K562 (cell line): Measurements from ENCODE around the gene DOP1B. TPM values are rescaled to one million over a fixed set of nuclear protein-coding genes. Genes with fewer than 3 reads are reported as not detected.

Experiments used
- BMI1 ChIP-seq: fragments of 150-350 bp; IDR thresholded peaks from 2 replicates; pipeline ENCODE4 v1.6.1; 2014; ENCODE audit warnings: low read length
- FOXP1 ChIP-seq: sonication (generic); formaldehyde crosslinking; IDR thresholded peaks from 2 replicates; pipeline ENCODE4 v1.8.0; 2022; ENCODE audit warnings: mild to moderate bottlenecking, missing genetic modification reagents
- NFE2 ChIP-seq: IDR thresholded peaks from 2 replicates; pipeline ENCODE4 v1.6.1; 2014; ENCODE audit warnings: antibody characterized with exemption, low read depth
- OTX1 ChIP-seq: fragments of 450-650 bp; formaldehyde crosslinking; IDR thresholded peaks from 2 replicates; pipeline ENCODE4 v1.4.0; 2022; ENCODE audit warnings: mild to moderate bottlenecking
- PRMT5 ChIP-seq: sonication (generic); formaldehyde crosslinking; IDR thresholded peaks from 2 replicates; pipeline ENCODE4 v1.5.0; 2020; ENCODE audit warnings: missing genetic modification reagents
- PTRF ChIP-seq: fragments of 450-650 bp; IDR thresholded peaks from 2 replicates; pipeline ENCODE4 v1.6.1; 2016; ENCODE audit warnings: mild to moderate bottlenecking, missing genetic modification characterization, missing compliant biosample characterization
- RBM14 ChIP-seq: fragments of 200-400 bp; formaldehyde crosslinking; IDR thresholded peaks from 2 replicates; pipeline ENCODE4 v1.6.1; 2018; ENCODE audit warnings: low read depth, mild to moderate bottlenecking, low read length, moderate library complexity, borderline replicate concordance; ENCODE audit not compliant: insufficient read depth
- RBM34 ChIP-seq: fragments of 200-400 bp; formaldehyde crosslinking; IDR thresholded peaks from 2 replicates; pipeline ENCODE4 v1.6.1; 2018; ENCODE audit warnings: low read length, borderline replicate concordance; ENCODE audit not compliant: insufficient read depth
- RNF219 ChIP-seq: fragments of 250-450 bp; sonication (Bioruptor Pico); IDR thresholded peaks from 2 replicates; pipeline ENCODE4 v1.5.0; 2022; ENCODE audit warnings: mild to moderate bottlenecking
- SMARCC2 ChIP-seq: fragments of 450-650 bp; IDR thresholded peaks from 2 replicates; pipeline ENCODE4 v1.6.1; 2017; ENCODE audit warnings: antibody characterized with exemption, moderate library complexity, mild to moderate bottlenecking, low read depth
- TAF15 ChIP-seq: fragments of 200-400 bp; formaldehyde crosslinking; IDR thresholded peaks from 2 replicates; pipeline ENCODE4 v1.6.1; 2017; ENCODE audit warnings: mild to moderate bottlenecking, low read depth, low read length, moderate library complexity
- TOE1 ChIP-seq, 2 experiments: fragments of 450-650 bp in 1 of 2; sonication (generic) in 1 of 2; formaldehyde crosslinking in 1 of 2; IDR thresholded peaks; 2 replicates each; pipeline versions ENCODE4 v1.7.1 to v1.8.0; 2016 to 2022; ENCODE audit warnings: borderline replicate concordance in 2 of 2, mild to moderate bottlenecking in 2 of 2, antibody characterized with exemption in 1 of 2, inconsistent platforms in 1 of 2, low read depth in 1 of 2, missing genetic modification reagents in 1 of 2, moderate library complexity in 1 of 2
- ZNF184 ChIP-seq: sonication (generic); formaldehyde crosslinking; IDR thresholded peaks from 2 replicates; pipeline ENCODE4 v1.5.0; 2020; ENCODE audit warnings: missing genetic modification reagents
- ZNF408 ChIP-seq: fragments of 250-450 bp; sonication (Bioruptor Pico); IDR thresholded peaks from 2 replicates; pipeline ENCODE4 v1.4.0; 2020; ENCODE audit warnings: low read depth, mild to moderate bottlenecking, moderate library complexity
- ZNF584 ChIP-seq: fragments of 200-800 bp; sonication (Bioruptor generic); IDR thresholded peaks from 2 replicates; pipeline ENCODE4 v1.6.1; 2016; ENCODE audit warnings: low read depth, mild to moderate bottlenecking, missing genetic modification characterization, missing compliant biosample characterization
- ZNF717 ChIP-seq: fragments of 250-450 bp; sonication (Bioruptor Pico); IDR thresholded peaks from 2 replicates; pipeline ENCODE4 v1.5.0; 2021
- ZNF780A ChIP-seq: fragments of 250-450 bp; sonication (Bioruptor Pico); IDR thresholded peaks from 2 replicates; pipeline ENCODE4 v1.5.0; 2021; ENCODE audit warnings: mild to moderate bottlenecking
- polyA plus RNA-seq, 8 experiments: library from polyadenylated mRNA; depleted of rRNA in 4 of 8; stranded (reverse) in 5 of 8; unstranded in 3 of 8; fragments of >200 nt; fragmentation: Nextera tagmentation in 2 of 8; fragmentation: Illumina TruSeq in 1 of 8; extraction: Ambion mirVana in 2 of 8; extraction: Trizol in 1 of 8; gene quantifications; 2 replicates each; pipeline versions ENCODE4 v1.2.1 to v1.2.3, GENCODE V29; 2011 to 2014; ENCODE audit warnings: inconsistent platforms in 1 of 8, missing spikeins in 1 of 8
- total RNA-seq, 7 experiments: library from RNA; depleted of rRNA in 6 of 7; stranded (reverse); fragments of >200 nt in 6 of 7; fragmentation: Illumina TruSeq in 2 of 7; extraction: Trizol in 2 of 7; gene quantifications; 2 replicates each; pipeline versions ENCODE4 v1.2.1 to v1.2.3, GENCODE V29; 2011 to 2021; ENCODE audit warnings: low replicate concordance in 1 of 7
- TF ChIP-seq, protein P1 (sequence below), 3 experiments: IDR thresholded peaks in 2 of 3; conservative IDR thresholded peaks in 1 of 3; 2 replicates each; pipeline ENCODE4 v1.5.1; 2011 to 2012; ENCODE audit warnings: low read length in 3 of 3, mild to moderate bottlenecking in 3 of 3, control low read depth in 2 of 3, improper control_type of control experiment in 1 of 3, inconsistent platforms in 1 of 3, low read depth in 1 of 3, mixed read lengths in 1 of 3, moderate library complexity in 1 of 3; ENCODE audit not compliant: insufficient read depth in 2 of 3
- TF ChIP-seq, protein P2 (sequence below): sonication (generic); formaldehyde crosslinking; IDR thresholded peaks from 2 replicates; pipeline ENCODE4 v1.8.0; 2022; ENCODE audit warnings: mild to moderate bottlenecking, missing genetic modification reagents

DOP1B gene
- total and polyA plus RNA-seq, 9 of the 15 experiments (the other 6 are each of a cell fraction or from before 2014, with no cell fraction given) = 0.04 to 2.2 (median 0.68) TPM

- TF ChIP-seq, protein P1, sequence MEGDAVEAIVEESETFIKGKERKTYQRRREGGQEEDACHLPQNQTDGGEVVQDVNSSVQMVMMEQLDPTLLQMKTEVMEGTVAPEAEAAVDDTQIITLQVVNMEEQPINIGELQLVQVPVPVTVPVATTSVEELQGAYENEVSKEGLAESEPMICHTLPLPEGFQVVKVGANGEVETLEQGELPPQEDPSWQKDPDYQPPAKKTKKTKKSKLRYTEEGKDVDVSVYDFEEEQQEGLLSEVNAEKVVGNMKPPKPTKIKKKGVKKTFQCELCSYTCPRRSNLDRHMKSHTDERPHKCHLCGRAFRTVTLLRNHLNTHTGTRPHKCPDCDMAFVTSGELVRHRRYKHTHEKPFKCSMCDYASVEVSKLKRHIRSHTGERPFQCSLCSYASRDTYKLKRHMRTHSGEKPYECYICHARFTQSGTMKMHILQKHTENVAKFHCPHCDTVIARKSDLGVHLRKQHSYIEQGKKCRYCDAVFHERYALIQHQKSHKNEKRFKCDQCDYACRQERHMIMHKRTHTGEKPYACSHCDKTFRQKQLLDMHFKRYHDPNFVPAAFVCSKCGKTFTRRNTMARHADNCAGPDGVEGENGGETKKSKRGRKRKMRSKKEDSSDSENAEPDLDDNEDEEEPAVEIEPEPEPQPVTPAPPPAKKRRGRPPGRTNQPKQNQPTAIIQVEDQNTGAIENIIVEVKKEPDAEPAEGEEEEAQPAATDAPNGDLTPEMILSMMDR (IDR thresholded peaks at IDR 0.05 in 2 of 3, conservative IDR thresholded peaks at IDR 0.05 in 1 of 3; ENCODE audit: insufficient read depth in 2 of 3, low read depth in 1 of 3, low read length in 3 of 3) = no peak
- TF ChIP-seq PTRF (tag) (no peak), ZNF584 (CRISPR knock-in tag) (no peak), TOE1 (IDR thresholded peaks at IDR 0.05; ENCODE audit: borderline replicate concordance) (no peak), TOE1 (CRISPR knock-in tag; IDR thresholded peaks at IDR 0.05; ENCODE audit: borderline replicate concordance, low read depth) (no peak), ZNF780A (CRISPR knock-in tag) (no peak), PRMT5 (no peak), BMI1 (no peak), FOXP1 (no peak), ZNF184 (no peak), OTX1 (CRISPR knock-in tag) (no peak), NFE2 (no peak), SMARCC2 (no peak), RBM34 (peak; percentile 93; the same call in 1 of the 2 replicates), ZNF717 (CRISPR knock-in tag) (no peak), TAF15 (no peak), RNF219 (CRISPR knock-in tag) (no peak), ZNF408 (CRISPR knock-in tag) (no peak), RBM14 (peak; percentile 79; the same call in 1 of the 2 replicates)
- TF ChIP-seq, protein P2, sequence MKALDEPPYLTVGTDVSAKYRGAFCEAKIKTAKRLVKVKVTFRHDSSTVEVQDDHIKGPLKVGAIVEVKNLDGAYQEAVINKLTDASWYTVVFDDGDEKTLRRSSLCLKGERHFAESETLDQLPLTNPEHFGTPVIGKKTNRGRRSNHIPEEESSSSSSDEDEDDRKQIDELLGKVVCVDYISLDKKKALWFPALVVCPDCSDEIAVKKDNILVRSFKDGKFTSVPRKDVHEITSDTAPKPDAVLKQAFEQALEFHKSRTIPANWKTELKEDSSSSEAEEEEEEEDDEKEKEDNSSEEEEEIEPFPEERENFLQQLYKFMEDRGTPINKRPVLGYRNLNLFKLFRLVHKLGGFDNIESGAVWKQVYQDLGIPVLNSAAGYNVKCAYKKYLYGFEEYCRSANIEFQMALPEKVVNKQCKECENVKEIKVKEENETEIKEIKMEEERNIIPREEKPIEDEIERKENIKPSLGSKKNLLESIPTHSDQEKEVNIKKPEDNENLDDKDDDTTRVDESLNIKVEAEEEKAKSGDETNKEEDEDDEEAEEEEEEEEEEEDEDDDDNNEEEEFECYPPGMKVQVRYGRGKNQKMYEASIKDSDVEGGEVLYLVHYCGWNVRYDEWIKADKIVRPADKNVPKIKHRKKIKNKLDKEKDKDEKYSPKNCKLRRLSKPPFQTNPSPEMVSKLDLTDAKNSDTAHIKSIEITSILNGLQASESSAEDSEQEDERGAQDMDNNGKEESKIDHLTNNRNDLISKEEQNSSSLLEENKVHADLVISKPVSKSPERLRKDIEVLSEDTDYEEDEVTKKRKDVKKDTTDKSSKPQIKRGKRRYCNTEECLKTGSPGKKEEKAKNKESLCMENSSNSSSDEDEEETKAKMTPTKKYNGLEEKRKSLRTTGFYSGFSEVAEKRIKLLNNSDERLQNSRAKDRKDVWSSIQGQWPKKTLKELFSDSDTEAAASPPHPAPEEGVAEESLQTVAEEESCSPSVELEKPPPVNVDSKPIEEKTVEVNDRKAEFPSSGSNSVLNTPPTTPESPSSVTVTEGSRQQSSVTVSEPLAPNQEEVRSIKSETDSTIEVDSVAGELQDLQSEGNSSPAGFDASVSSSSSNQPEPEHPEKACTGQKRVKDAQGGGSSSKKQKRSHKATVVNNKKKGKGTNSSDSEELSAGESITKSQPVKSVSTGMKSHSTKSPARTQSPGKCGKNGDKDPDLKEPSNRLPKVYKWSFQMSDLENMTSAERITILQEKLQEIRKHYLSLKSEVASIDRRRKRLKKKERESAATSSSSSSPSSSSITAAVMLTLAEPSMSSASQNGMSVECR (CRISPR knock-in tag) = peak; percentile 69; the same call in 1 of the 2 replicates
These were observed at the start of gene DOP1B (continued) for GRCh38 chr21:36156815-36157670.
